Trophoblast cell (in vitro differentiated cells and primary cell): ENCODE data around the gene ALS2.

ENCODE experiments used
- DNase-seq, 2 donors: peaks; one replicate each; pipeline ENCODE4 v3.0.0-alpha.2; 2016
- H2AFZ ChIP-seq: 2 replicates; pipeline ENCODE4 v1.6.1; 2013; ENCODE audit warnings: low read length, moderate library complexity, mild to moderate bottlenecking; ENCODE audit not compliant: insufficient read depth, poor library complexity
- H2AK5ac ChIP-seq: 2 replicates; pipeline ENCODE4 v1.6.1; 2013; ENCODE audit warnings: mild to moderate bottlenecking, low read length
- H2BK120ac ChIP-seq: 2 replicates; pipeline ENCODE4 v1.6.1; 2013; ENCODE audit warnings: low read length, mild to moderate bottlenecking, moderate library complexity; ENCODE audit not compliant: insufficient read depth, poor library complexity
- H2BK12ac ChIP-seq: 2 replicates; pipeline ENCODE4 v1.6.1; 2013; ENCODE audit warnings: mild to moderate bottlenecking, low read length, moderate library complexity
- H2BK5ac ChIP-seq: 2 replicates; pipeline ENCODE4 v1.6.1; 2013; ENCODE audit warnings: low read length, low read depth, moderate library complexity, mild to moderate bottlenecking; ENCODE audit not compliant: poor library complexity
- H3K14ac ChIP-seq: 2 replicates; pipeline ENCODE4 v1.6.1; 2013; ENCODE audit warnings: mild to moderate bottlenecking, low read length
- H3K18ac ChIP-seq: 2 replicates; pipeline ENCODE4 v1.6.1; 2013; ENCODE audit warnings: mild to moderate bottlenecking, low read length
- H3K23ac ChIP-seq: 2 replicates; pipeline ENCODE4 v1.6.1; 2013; ENCODE audit warnings: low read length
- H3K27ac ChIP-seq: 2 replicates; pipeline ENCODE4 v1.5.1; 2013; ENCODE audit warnings: low read depth, mild to moderate bottlenecking, inconsistent platforms, low read length, moderate library complexity
- H3K27me3 ChIP-seq: 2 replicates; pipeline ENCODE4 v1.6.1; 2013; ENCODE audit warnings: inconsistent platforms, mild to moderate bottlenecking, low read length, moderate library complexity; ENCODE audit not compliant: insufficient read depth
- H3K36me3 ChIP-seq, 2 experiments: 1 replicate in 1 of 2; 2 replicates in 1 of 2; pipeline ENCODE4 v1.6.1; 2013; ENCODE audit warnings: low read length in 2 of 2, mild to moderate bottlenecking in 2 of 2, moderate library complexity in 1 of 2; ENCODE audit not compliant: insufficient read depth in 2 of 2, control insufficient read depth in 1 of 2
- H3K4ac ChIP-seq: 2 replicates; pipeline ENCODE4 v1.6.1; 2013; ENCODE audit warnings: low read depth, mild to moderate bottlenecking, low read length, moderate library complexity
- H3K4me1 ChIP-seq, 2 experiments: 1 replicate in 1 of 2; 2 replicates in 1 of 2; pipeline ENCODE4 v1.6.1; 2013; ENCODE audit warnings: low read length in 2 of 2, mild to moderate bottlenecking in 2 of 2, moderate library complexity in 1 of 2; ENCODE audit not compliant: insufficient read depth in 2 of 2, control insufficient read depth in 1 of 2
- H3K4me2 ChIP-seq: 2 replicates; pipeline ENCODE4 v1.6.1; 2013; ENCODE audit warnings: inconsistent platforms, mild to moderate bottlenecking, low read length, moderate library complexity
- H3K4me3 ChIP-seq: 2 replicates; pipeline ENCODE4 v1.5.1; 2013; ENCODE audit warnings: mild to moderate bottlenecking, low read depth, low read length, inconsistent platforms
- H3K79me1 ChIP-seq: one replicate; pipeline ENCODE4 v1.6.1; 2013; ENCODE audit warnings: low read length
- H3K79me2 ChIP-seq: 2 replicates; pipeline ENCODE4 v1.6.1; 2013; ENCODE audit warnings: low read length, mild to moderate bottlenecking; ENCODE audit not compliant: control insufficient read depth, insufficient read depth, poor library complexity
- H3K9ac ChIP-seq: 2 replicates; pipeline ENCODE4 v1.6.1; 2013; ENCODE audit warnings: mild to moderate bottlenecking, low read length
- H3K9me3 ChIP-seq: 2 replicates; pipeline ENCODE4 v1.6.1; 2013; ENCODE audit warnings: low read depth, mild to moderate bottlenecking, control low read depth, inconsistent platforms, low read length; ENCODE audit not compliant: insufficient read depth
- H4K12ac ChIP-seq: 2 replicates; pipeline ENCODE4 v1.6.1; 2013; ENCODE audit warnings: low read depth, mild to moderate bottlenecking, low read length, moderate library complexity
- H4K8ac ChIP-seq: 2 replicates; pipeline ENCODE4 v1.6.1; 2013; ENCODE audit warnings: low read depth, mild to moderate bottlenecking, low read length, moderate library complexity
- H4K91ac ChIP-seq: one replicate; pipeline ENCODE4 v1.6.1; 2013; ENCODE audit warnings: low read depth, mild to moderate bottlenecking, low read length, moderate library complexity
- WGBS: extraction: QIAGEN DNeasy Blood & Tissue Kit; methylation state at CpG from one replicate; pipeline ENCODE4 v1.1.7; 2013; ENCODE audit warnings: missing lambda C conversion rate; ENCODE audit not compliant: insufficient read length, insufficient coverage; ENCODE audit errors: extremely low coverage; 5-methylcytosine and 5-hydroxymethylcytosine counted together

The ALS2 gene

DNA sequence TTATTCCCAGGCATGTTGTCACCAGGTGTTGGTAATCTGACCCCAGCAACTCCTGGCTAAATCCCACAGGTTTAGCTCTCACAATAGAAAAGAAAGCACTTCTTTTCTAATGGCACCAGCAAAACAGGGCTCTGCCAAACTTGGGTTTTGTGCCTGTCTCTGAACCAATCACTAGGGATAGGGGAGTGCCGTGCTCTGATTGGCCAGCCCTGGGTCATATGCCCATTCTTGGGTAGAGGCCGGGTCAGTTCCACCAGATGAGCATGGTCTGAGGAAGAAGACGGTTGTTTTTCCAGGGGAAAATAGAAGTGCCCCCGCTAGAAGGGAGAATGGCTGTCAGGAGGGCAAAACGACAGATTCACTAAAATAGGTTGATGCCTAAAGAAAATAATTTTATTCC, 40.3 kb upstream of the ALS2 start:
- H3K27me3 ChIP-seq: no peaks in the 10 kb centered on the region
- H3K9ac ChIP-seq: no peak overlapping the region
- H3K79me2 ChIP-seq: no peaks in the 10 kb centered on the region
- H3K9me3 ChIP-seq: peaks cover 2% of the 10 kb centered on the region
- H3K36me3 ChIP-seq: no peaks in the 10 kb centered on the region
- H3K4ac ChIP-seq: no peak overlapping the region
- no peak for DNase-seq
- H3K27ac ChIP-seq: no peak overlapping the region
- no peaks in the 10 kb centered on the region for H3K79me1 ChIP-seq
- H3K4me1 ChIP-seq: no peaks in the 10 kb centered on the region
- H3K18ac ChIP-seq: no peak overlapping the region
- H3K23ac ChIP-seq: no peak overlapping the region
- no peak overlapping the region for H4K91ac ChIP-seq
- H2AK5ac ChIP-seq: no peak overlapping the region
- H2BK120ac ChIP-seq: no peak overlapping the region
- no peak overlapping the region for H3K4me2 ChIP-seq
- no peak overlapping the region for H2AFZ ChIP-seq
- no peak overlapping the region for H3K14ac ChIP-seq
- H2BK5ac ChIP-seq: no peak overlapping the region
- no peak overlapping the region for H4K8ac ChIP-seq
- H4K12ac ChIP-seq: no peak overlapping the region
- H2BK12ac ChIP-seq: no peak overlapping the region
- no CpG with 5 or more reads among the region's 5 CpGs for WGBS
- no peak overlapping the region for H3K4me3 ChIP-seq

DNA sequence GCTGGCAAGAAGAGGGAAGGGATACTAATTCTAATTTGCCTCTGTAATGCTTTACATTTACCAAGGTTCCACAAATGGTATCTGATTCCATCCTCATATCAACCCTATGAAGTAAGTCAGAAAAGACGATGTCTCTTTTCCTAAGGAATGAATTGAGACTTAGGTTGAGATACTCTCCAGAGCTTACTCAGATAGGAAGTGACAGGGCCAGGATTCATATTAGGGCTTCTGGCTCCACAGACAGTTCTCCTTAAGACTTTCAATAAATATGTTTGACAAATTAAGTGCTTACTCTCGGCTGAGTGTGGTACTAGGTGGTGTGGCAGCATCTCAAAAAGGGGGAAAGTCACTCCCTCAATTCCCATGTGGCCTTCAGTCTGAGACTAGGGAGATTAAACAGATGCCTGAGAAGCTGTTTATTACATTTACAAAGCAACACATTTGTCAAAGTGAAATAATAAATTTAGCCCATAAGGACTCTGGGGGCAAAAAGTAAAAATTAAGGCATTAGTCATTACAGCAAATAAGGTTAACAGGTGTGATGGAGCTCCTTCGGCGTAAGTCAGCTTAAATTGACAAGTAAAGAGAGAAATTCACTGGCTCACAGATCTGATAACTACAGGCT, 39.8 kb upstream of the ALS2 start:
- no CpG with 5 or more reads among the region's 4 CpGs for WGBS
- Histone ChIP-seq H2BK120ac (no peak overlapping the region), H3K9me3 (peaks cover 2% of the 10 kb centered on the region), H4K8ac (no peak overlapping the region), H3K79me2 (no peaks in the 10 kb centered on the region), H3K4me1 (no peaks in the 10 kb centered on the region), H3K9ac (no peak overlapping the region), H2AK5ac (no peak overlapping the region), H3K18ac (no peak overlapping the region), H2BK12ac (no peak overlapping the region), H3K79me1 (no peaks in the 10 kb centered on the region), H3K36me3 (no peaks in the 10 kb centered on the region), H4K91ac (no peak overlapping the region), H3K14ac (no peak overlapping the region), H3K27ac (no peak overlapping the region), H3K4me2 (no peak overlapping the region), H2AFZ (no peak overlapping the region), H3K27me3 (no peaks in the 10 kb centered on the region), H3K23ac (no peak overlapping the region), H3K4ac (no peak overlapping the region), H3K4me3 (no peak overlapping the region), H2BK5ac (no peak overlapping the region), H4K12ac (no peak overlapping the region)
- DNase-seq: no peak

DNA sequence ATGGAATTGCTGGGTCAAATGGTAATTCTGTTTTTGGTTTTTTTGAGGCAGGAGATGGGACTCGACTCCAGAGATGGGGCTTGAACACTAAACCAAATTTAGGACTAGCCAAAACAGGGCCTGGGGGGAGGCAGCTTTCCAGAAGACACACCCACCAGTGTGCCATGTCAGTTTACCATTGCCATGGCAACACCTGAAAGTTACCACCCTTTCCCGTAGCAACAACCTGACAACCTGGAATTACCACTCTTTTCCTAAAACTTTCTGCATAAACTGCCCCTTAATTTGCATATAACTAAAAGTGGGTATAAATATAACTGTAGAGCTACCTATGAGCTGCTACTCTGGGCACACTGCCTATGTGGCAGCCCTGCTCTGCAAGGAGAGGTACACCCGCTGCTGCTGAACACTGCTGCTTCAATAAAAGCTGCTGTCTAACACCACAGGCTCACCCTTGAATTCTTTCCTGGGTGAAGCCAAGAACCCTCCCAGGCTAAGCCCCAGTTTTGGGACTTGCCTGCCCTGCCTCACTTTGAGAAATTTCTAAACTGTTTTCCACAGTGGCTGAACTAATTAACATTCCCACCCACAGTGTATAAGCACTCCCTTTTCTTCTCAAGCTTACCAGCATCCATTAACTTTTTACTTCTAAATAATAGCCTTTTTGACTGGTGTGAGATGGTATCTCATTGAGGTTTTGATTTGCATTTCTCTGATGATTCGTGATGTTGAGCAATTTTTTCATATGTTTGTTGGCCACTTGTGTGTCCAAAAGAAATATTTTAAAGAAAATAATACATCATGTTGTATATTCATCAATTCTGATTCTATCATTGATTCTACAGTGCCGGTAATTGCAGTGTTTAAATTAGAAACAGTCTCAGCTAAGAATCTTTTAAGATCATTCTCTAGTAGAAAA, 36.2 kb upstream of the ALS2 start:
- no peaks in the 10 kb centered on the region for H3K79me2 ChIP-seq
- no peaks in the 10 kb centered on the region for H3K4me1 ChIP-seq
- no peak for DNase-seq
- H3K9me3 ChIP-seq: peaks cover 2% of the 10 kb centered on the region
- no peak overlapping the region for H3K9ac ChIP-seq
- no peaks in the 10 kb centered on the region for H3K79me1 ChIP-seq
- no peak overlapping the region for H4K12ac ChIP-seq
- H2BK5ac ChIP-seq: no peak overlapping the region
- no peak overlapping the region for H2BK120ac ChIP-seq
- H2AFZ ChIP-seq: no peak overlapping the region
- H4K8ac ChIP-seq: no peak overlapping the region
- H3K4me2 ChIP-seq: no peak overlapping the region
- no CpG with 5 or more reads among the region's 5 CpGs for WGBS
- no peak overlapping the region for H2AK5ac ChIP-seq
- H3K27ac ChIP-seq: no peak overlapping the region
- no peak overlapping the region for H3K4ac ChIP-seq
- H3K23ac ChIP-seq: no peak overlapping the region
- no peak overlapping the region for H3K18ac ChIP-seq
- no peak overlapping the region for H4K91ac ChIP-seq
- no peak overlapping the region for H3K14ac ChIP-seq
- H3K27me3 ChIP-seq: no peaks in the 10 kb centered on the region
- H2BK12ac ChIP-seq: no peak overlapping the region
- H3K4me3 ChIP-seq: no peak overlapping the region
- no peaks in the 10 kb centered on the region for H3K36me3 ChIP-seq

DNA sequence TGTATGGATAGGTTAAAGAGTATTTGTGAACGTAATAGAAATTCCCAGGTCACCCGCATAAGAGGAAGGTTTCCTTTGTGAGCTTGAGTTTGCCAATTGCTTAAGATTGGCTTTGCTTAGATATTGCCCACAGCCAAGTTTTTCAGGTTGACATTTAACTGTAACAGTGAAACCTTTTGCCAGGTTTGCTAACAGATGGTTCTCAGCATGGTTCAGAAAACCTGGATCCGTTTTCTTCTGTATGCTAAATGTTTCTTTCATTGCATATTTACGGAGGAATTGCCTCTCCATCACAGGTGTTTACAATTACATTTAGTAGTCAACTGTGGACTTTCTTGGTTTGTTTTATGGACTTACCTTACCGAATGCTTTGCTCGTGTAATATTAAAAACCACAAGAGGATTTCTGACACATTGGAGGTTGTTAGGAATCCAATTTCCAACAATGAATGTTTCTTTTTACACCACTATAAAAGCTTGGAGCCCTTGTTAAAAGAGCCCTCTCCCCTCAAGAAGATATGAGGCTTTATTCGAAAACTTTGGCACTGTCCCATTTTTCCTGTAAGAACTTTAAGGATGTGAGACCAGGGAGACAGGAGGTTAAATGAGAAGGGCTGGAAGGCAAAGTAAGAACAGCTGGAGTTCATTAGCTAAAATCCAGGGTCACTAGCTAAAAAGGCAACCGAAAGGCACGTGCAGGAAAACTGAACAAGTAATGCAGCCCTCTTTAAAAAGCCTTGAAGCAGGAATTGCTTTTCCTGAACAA, 33.4 kb upstream of the ALS2 start:
- no CpG with 5 or more reads among the region's 9 CpGs for WGBS
- peaks cover 2% of the 10 kb centered on the region for H3K9me3 ChIP-seq

More for the DNA sequence above, 33.4 kb upstream of the ALS2 start:
- Histone ChIP-seq H3K36me3 (no peaks in the 10 kb centered on the region), H3K79me2 (no peaks in the 10 kb centered on the region), H3K4me3 (no peak overlapping the region), H3K23ac (no peak overlapping the region), H2AK5ac (no peak overlapping the region), H3K4ac (no peak overlapping the region), H2BK5ac (no peak overlapping the region), H2BK120ac (no peak overlapping the region), H3K4me1 (no peaks in the 10 kb centered on the region), H3K4me2 (no peak overlapping the region), H3K9ac (no peak overlapping the region), H3K14ac (no peak overlapping the region), H4K12ac (no peak overlapping the region), H3K18ac (no peak overlapping the region), H3K27ac (no peak overlapping the region), H3K79me1 (no peaks in the 10 kb centered on the region), H2AFZ (no peak overlapping the region), H2BK12ac (no peak overlapping the region), H3K27me3 (no peaks in the 10 kb centered on the region), H4K8ac (no peak overlapping the region), H4K91ac (no peak overlapping the region)
- DNase-seq: no peak
